T-helper 2 cell treated with Interferon-gamma antibody and Interleukin-4, amounts not matched to agents 100 ng/mL and 5 ng/mL, for 36 hours (primary cell): ENCODE measurements around the gene PNKD. TPM values are rescaled to one million over a fixed set of nuclear protein-coding genes. Genes with fewer than 3 reads are reported as not detected.

ENCODE experiments used
- intact Hi-C: fragments of 100-400 bp; cut with micrococcal nuclease; formaldehyde crosslinking; loops from one replicate; pipeline ENCODE4 v1.15.1; 2023
- total RNA-seq: library from RNA; stranded (reverse); gene quantifications from 2 replicates; pipeline ENCODE4 v1.2.3, GENCODE V29; 2022

The PNKD gene, protein sequence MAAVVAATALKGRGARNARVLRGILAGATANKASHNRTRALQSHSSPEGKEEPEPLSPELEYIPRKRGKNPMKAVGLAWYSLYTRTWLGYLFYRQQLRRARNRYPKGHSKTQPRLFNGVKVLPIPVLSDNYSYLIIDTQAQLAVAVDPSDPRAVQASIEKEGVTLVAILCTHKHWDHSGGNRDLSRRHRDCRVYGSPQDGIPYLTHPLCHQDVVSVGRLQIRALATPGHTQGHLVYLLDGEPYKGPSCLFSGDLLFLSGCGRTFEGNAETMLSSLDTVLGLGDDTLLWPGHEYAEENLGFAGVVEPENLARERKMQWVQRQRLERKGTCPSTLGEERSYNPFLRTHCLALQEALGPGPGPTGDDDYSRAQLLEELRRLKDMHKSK
- total RNA-seq, result 26.3 and 27.7 TPM in 2 replicates

DNA sequence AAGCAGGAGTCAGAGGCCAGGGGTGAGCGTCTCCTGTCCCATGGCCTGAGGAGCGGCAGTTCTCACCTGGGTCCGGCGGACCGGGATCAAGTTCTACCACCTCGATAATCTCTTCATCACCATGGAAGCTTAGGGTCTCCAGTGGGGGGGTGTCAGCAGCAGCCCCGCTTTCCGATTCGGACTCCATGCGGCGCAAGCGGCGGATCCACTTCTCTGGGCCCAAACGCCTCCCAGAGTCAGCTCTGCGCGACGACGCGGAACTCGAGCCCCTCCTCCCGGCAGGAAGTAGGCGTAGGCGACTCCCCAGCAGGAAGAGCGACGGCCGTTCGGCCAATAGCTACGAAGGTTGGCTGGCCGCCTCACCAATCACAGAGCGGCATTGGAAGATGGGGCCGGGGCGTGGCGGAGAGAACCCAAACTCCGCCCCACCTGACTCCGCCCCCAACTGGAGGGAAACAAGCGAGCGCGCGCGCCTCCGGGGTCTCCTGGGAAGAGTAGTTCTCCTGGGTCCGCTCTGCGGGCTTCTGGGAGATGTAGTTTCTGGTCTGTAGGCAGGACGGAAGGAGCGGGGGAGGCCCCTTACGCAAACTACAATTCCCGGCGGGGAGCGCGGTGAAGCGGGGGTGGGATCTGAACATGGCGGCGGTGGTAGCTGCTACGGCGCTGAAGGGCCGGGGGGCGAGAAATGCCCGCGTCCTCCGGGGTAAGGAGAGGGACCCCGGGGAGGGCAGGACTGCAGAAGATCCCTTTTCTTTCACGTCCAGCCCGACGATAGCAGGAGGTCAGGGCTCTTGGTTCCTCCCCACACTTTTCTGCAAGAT lies at the start of gene PNKD, which contains the start of gene AAMP:
TSS of gene PNKD (plus strand) at position 620 of the 821 bp plus-strand sequence. CDS start at position 637, 17 bp downstream.
TSS of gene AAMP (minus strand) at position 238 of the 821 bp plus-strand sequence. CDS start at position 187, 51 bp downstream.
- intact Hi-C loops, result loop anchor here (1.0 to 5.0 kb wide), 13 partner anchors 16 to 1272 kb away; partner anchors contain the start of genes ARPC2, BCS1L, CHPF and CNOT9

DNA sequence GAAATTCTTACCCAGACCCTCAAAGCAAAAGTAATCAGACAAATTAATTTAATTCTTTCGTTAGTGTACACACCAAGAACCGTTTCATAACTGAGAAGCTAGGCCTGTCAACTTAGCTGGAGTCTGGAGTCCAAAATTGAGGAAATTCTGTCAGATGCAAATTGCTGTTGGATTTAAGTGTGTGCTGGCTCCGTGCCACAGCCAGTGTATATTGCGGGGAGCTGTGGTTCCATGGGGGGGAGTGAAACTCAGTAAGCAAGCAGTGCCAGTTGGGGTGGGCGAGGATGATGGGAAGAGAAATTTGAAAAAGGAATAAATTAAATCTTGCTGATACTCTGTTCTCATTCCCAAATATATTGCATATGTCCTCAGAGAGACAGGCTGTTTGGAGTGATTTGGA lies 49.3 kb upstream of the PNKD start:
- intact Hi-C loops, result no loop called here

DNA sequence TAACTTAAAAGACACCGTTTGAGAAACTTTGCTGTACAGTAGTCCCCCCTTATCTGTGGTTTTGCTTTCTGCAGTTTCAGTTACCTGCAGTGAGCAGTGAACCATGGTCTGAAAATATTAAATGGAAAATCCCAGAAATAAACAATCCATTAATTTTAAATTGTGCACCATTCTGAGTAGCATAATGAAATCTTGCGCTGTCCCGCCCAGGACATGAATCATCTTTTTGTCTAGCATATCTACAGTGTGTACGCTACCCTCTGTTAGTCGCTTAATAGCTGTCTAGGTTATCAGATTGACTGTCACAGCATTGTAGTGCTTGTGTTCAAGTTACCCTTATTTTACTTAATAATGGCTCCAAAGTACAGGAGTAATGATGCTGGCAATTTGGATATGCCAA lies 47.3 kb upstream of the PNKD start:
- intact Hi-C loops, result no loop called here

DNA sequence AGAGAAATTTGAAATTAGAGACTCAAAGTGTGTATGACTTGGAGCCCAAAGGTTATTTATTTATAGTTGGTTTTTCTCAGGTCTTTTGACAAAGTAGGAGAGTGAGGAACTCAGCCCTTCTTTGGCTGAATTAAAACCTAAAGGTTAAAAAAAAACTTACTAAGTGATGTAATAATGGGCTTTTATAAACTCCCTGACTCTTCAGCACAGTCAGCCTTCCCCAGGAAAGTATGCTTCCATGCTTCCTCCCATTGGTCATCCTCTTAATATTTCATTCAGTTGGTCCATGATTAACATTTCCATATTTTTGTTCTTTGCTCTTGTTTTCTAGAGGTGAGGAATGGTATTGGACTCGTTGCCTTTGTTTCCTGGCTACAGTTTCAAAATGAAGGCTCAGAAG lies 46.1 kb upstream of the PNKD start:
- intact Hi-C loops, result no loop called here

DNA sequence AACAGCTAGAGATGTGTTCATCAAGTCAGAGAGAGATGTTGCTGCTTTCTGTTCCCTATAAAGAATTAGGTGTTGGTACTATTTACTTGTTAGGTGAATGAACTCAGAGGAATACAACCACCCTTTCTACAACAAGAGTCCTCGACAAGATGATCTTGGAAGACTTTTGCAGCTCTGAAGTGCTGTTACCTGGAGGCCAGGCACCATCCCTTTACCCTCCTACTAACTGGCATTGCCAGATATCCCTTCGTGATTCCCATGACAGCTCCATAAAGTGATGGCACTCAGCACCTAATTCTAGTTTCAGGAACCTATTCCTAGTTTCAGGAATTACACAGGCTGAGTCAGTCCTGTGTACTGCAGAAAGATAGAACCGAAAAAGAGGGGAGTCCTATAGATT lies 43.4 kb upstream of the PNKD start:
- intact Hi-C loops, result loop anchor here (5.0 kb wide), 1 partner anchor 950 kb away; the partner anchor contains the start of genes CNPPD1 and RETREG2

DNA sequence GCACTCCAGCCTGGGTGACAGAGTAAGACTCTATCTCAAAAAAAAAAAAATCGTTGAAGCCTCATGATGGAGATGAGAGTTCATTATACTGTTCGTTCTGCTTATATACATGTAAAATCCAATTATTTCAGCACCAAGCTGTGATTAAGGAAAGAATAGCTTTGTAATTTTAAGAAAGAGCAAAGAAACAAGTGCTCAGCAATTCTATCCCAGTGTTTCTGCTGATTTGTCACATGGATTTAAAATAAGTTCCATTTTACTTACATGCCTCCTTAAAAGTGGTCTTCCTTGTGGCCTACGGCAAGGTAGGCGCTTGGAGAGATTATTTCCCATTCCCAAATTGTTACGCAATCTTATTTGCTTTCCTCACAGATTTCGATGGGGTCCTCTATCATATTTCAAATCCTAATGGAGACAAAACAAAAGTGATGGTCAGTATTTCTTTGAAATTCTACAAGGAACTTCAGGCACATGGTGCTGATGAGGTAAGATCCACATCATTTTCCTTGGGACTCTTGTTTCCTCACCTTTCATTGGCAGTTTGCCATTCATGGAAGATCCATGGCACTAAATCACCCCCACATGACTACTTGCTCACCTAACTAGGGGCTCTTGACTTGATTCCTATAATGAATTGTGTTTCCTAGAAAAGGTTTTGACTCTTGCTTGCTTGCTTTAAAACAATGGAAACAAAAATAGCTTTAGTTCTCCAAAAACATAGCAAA lies 41.8 kb upstream of the PNKD start:
- intact Hi-C loops, result loop anchor here (1.0 to 5.0 kb wide), 3 partner anchors 10 to 949 kb away; partner anchors contain the start of genes CNPPD1 and RETREG2

DNA sequence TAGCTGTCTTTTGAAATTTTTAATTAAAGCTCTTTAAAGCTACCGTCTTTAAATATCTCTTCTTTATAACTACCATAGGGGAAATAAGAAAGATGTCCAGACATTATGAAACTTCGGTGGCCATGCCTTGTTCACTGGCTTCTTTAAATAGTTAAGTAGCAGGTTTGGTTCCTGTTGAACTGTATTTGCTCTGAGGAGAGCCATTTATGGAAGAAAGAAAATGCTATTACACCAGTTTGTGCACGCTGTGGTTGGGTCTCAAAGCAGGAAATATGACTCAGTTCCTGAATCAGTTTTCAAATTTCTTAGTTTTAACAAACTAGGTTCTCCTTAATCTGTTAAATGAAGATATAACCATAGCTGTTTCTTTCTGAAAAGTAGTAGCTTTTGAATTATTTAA lies 41.1 kb upstream of the PNKD start:
- intact Hi-C loops, result loop anchor here (1.0 to 5.0 kb wide), 3 partner anchors 11 to 948 kb away; partner anchors contain the start of genes CNPPD1 and RETREG2

DNA sequence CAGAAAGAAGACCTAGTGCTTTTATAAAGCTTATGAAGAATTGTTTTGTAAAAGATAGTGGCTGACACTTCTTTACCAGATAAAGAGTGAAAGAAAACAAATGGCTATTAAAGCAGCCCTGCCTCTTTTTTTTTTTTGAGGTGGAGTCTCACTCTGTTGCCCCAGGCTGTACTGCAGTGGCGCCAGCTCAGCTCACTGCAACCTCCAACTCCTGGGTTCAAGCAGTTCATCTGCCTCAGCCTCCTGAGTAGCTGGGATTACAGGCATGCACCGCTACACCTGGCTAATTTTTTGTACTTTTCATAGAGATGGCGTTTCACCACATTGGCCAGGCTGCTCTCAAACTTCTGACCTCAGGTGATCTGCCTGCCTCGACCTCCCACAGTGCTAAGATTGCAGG lies 40.5 kb upstream of the PNKD start:
- intact Hi-C loops, result loop anchor here (1.0 to 5.0 kb wide), 4 partner anchors 12 to 947 kb away; partner anchors contain the start of genes CNPPD1 and RETREG2

DNA sequence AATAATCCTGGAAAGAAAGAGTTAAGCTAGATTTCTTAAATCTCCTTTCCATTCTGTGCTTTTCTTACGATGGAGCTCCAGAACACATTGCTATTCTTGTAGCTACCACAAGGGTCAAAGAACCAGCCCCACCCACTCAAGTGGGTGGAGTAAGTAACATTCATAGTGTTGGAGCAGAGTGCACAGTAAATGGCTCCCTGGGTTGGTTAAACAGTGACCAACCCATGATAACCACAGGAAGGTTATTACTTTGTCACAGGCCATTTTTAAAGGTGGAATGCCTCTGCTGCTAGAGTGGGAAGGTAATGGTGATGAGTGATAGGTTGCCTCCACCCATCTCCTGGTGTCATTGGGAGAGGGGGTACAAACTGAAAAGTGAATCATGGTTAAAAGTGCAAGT lies 39.4 kb upstream of the PNKD start:
- intact Hi-C loops, result loop anchor here (1.0 kb wide), 1 partner anchor 38 kb away; no protein-coding TSS in a partner anchor

DNA sequence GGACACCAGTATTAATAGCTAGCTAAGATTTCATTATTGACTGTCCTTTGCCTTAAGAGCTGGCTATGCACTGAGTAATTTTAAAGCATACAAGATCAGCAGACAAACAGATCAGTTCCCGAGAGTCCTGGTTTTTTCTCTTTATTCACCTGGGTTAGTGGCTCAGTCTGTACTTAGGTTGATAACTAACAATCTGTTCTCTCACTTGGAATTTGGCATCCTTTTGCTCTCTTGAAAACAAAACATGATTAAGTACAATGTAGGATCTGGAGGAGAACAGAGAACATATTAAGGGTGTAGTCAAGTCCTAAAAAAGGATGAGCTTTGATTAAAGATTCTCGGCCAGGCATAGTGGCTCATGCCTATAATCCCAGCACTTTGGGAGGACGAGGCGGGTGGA lies 36.8 kb upstream of the PNKD start:
- intact Hi-C loops, result no loop called here

DNA sequence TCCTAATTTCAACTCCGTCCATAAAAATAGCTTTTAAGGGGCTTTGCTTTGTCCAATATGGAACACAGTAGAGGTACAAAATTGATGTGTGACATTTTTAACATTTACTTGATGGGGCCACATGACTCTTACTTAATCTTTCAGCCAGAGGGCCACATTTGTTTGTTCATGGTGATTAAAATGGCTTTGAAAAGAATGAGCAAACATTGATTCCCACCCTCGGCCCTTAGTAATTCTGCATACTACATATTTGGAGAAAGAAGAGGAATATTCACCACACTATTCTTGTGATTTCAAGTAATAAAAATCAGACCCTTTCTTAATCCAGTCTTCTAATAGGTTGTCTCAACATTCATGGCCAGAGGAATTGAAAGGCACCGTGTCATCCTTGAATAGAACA lies 35.8 kb upstream of the PNKD start:
- intact Hi-C loops, result no loop called here

DNA sequence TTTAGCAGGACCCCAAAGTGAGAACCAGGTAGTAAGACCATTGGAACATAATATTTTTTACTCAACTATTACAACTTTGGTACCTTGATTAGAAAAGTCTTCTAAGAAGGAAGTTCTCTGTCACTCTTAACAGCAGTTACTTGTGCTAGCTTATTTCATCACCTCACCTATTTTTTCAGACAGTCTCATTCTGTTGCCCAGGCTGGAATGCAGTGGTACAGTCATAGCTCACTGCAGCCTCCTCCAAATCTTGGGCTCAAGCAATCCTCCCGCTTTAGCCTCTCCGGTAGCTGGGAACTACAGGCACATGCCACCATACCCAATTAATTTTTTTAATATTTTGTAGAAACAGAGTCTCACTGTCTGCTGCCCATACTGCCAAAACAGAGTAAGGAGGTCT lies 35.3 kb upstream of the PNKD start:
- intact Hi-C loops, result no loop called here

DNA sequence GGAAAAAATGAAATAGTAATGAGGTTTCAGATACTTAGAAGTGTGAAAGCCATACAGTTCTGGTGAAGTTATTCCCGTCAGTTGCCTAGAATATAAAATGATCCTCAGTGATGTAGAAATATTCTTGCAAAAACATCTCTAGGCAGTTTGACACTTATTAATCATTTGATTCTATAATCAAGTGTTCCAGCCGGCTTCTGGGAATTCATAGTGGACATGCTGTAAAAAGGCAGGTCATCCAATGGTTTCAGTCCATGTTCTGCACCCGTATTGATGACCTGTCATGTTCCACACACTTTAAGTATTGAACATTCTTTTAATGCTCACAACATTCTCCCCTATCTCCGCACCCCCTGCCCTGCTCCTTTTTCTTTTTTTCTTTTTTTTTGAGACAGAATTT lies 33.5 kb upstream of the PNKD start:
- intact Hi-C loops, result no loop called here

DNA sequence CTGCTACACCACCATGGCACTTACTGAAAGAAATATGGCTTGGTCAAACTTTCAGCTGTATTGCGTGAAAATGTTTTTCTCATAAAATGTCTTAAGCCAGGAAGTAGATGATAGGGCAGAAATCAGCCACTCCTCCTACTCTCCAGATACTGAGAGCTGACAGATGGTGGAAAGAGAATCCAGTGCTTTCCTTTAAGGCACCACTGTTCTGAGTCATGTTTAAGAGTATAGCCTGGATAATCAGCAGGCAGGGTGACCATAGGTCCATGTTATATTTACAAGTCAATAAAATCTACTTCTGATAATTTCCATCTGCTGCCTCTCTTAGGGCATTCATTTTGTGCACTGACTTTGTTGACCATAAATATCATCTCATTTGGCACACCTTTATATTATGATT lies 31.4 kb upstream of the PNKD start:
- intact Hi-C loops, result no loop called here

DNA sequence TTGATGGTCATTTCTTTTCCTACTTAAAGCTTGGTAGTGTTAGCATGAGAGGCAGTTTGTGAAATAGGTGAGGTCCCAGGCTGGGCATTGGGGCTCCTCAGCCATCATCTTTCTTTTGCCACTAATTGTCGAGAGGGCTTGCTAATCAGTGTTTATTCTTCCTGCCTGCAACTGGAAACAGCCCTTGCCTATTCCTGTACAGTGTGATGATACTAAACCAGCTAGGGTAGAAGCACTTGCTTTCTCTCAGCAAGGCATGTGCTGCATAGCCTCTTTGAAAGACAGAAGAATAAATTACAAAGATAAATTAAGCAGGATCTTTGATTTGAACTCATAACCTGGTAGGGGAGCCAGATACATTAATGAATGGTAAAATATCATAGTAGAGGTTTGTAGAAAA lies 26.1 kb upstream of the PNKD start:
- intact Hi-C loops, result no loop called here

DNA sequence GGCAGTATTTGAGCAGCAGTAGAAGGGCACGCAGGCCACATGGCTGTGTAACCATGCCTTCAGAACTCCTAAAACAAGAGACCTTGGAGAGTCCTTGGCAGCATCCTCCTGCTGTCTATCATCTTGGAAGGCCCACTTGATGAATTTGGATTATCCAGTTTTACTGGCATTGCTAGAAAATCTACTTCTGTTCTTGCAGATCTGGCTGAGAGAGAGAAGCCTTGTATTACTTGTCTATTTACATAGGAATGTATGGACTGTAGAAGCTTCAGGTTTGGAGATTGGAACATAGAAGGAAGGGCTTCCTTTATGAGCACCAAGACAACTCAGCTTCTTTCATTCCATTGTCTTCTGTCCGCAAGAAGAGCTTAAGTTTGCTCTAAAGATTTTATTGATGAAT lies 25.7 kb upstream of the PNKD start:
- intact Hi-C loops, result no loop called here

DNA sequence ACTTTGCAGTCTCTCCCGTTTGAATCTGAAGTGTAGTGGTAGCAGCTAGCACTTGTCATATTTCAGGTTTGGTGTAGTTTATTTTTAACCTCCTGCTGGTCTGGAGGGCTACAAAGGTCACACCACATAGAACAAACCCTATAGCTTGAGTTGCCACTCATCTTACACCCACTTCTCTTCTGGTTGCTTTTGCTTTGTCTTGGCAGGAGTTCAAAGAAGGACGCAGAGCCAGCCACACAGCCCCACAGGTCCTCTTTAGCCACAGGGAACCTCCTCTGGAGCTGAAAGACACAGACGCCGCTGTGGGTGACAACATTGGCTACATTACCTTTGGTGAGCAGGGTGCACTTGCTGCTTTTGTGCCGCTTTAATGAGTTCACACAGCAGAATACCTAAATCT lies 25.1 kb upstream of the PNKD start:
- intact Hi-C loops, result no loop called here

DNA sequence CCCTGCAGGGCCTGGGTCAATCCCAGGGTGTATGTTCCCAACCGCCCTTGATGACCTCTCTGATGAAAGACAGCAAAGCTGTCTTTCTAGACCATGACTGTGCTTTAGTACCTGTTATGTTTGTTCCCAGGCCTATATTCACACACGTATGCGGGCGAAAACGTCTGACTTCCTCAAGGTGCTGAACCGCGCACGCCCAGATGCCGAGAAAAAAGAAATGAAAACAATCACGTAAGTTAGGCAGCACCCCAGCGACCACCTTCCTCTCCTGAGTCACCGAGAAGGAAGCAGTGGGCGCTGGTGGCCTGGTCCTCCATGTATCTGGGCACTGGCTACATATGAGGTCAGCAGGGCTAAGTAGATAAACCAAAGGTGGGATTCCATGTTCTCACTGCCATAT lies 20.6 kb upstream of the PNKD start:
- intact Hi-C loops, result no loop called here

DNA sequence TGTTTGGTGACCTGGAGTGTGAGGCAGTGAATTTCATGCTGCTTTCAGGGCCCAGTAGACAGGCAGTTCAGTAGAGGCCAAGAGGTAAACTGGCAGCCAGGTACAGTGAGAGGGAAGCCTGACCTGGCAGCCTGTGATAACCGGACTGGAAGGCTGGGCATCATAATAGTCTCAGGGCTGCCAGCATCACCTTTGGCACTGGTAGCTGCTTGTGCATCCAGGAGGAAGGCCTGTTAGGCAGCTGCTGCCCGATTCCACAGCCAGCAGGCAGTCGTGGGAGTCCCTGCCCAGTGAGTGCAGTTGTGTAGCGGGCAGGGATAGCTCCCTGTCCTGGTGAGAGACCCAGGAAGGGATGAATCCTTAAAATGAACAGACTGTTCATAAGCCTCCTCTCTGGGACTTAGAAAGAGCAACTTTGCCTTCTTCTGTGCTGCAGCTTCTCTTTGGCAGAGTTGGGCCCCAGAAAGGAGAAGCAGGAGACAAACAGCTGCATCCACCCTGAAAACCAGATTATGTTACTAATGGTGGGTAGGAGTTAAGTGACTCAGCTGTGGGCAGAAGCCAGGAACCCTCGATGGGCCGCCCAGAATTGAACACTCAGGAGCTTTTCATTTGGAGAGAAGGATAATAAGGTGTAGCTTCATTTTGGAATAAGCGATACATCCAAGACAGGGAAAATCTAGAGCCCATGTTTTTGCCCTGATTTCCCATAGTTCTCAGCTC lies 17.6 kb upstream of the PNKD start:
- intact Hi-C loops, result no loop called here

DNA sequence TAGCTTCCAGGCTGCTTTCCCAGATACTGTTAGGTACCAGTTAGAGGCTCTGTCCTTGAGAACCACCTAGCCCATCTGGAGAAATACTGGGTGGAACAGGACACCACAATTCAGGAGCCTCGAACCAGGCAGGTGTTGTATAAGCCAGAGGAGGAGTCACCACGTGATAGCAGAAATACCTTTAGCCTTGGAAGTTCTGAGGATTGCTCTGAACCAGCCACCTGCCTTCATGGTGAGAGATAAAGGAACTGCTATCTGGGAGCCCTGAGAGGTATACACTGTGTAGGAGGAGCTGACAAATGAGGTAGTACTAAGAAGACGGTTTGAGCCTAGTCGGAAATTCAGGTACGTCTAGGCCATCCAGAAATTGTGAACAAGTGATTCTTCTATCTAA lies 17.1 kb upstream of the PNKD start:
- intact Hi-C loops, result no loop called here

DNA sequence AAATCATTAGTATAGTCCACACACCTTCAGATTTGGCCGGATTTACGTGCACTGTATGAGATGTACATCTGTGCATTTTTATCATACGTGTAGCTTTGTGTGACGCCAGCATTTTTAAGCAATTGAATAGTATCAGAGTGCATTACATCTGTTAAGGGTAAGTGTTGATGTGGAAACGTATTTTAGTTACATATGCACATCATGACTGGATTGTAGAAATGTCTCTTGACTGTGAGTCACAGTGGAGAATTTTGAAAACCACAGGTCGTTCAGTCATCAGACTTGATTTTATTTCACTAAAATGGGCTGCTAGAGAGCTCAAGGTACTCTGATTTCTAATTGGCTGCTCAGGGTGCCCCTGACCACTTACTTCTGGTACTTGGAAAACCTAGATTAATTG lies 14.9 kb upstream of the PNKD start:
- intact Hi-C loops, result loop anchor here (2.0 kb wide), 1 partner anchor 15 kb away; no protein-coding TSS in a partner anchor
